HG03060 (cell line): ENCODE data around the gene IL1RAPL1.
"Not testable (repeated sequence)": the region's sequence is repeated elsewhere in the genome, so short reads cannot be mapped to it uniquely, and the experiment has no call there.

Experiments
- ATAC-seq: cut with Tn5 transposase; IDR thresholded peaks from one replicate; pipeline ENCODE4 v1.9.1; 2021; ENCODE audit warnings: low read depth, moderate number of reproducible peaks; ENCODE audit not compliant: unreplicated experiment

IL1RAPL1 gene

GRCh38 chrX:29359276-29359675 is 772.0 kb downstream of the IL1RAPL1 start:
- no peak for ATAC-seq

- not testable (repeated sequence) for ATAC-seq
Observed at GRCh38 chrX:29374765-29375164, 787.5 kb downstream of the IL1RAPL1 start.

- ATAC-seq, result no peak
Observed at GRCh38 chrX:29376584-29376983, 789.3 kb downstream of the IL1RAPL1 start.

- ATAC-seq, result no peak
Observed at GRCh38 chrX:29382811-29383210, 795.6 kb downstream of the IL1RAPL1 start.

GRCh38 chrX:29388509-29388908 is 801.3 kb downstream of the IL1RAPL1 start:
- no peak for ATAC-seq

- ATAC-seq, result no peak
Observed at GRCh38 chrX:29397506-29397905, 810.3 kb downstream of the IL1RAPL1 start.

GRCh38 chrX:29407357-29407756 is 820.1 kb downstream of the IL1RAPL1 start:
- ATAC-seq, result no peak

- ATAC-seq, result no peak
Observed at GRCh38 chrX:29419774-29420553, 832.7 kb downstream of the IL1RAPL1 start.

- no peak for ATAC-seq
Observed at GRCh38 chrX:29422034-29422433, 834.8 kb downstream of the IL1RAPL1 start.

- ATAC-seq, result no peak
Observed at GRCh38 chrX:29431895-29432294, 844.6 kb downstream of the IL1RAPL1 start.

GRCh38 chrX:29432534-29432933 is 845.3 kb downstream of the IL1RAPL1 start:
- ATAC-seq, result no peak

GRCh38 chrX:29434939-29435338 is 847.7 kb downstream of the IL1RAPL1 start:
- ATAC-seq, result no peak

- ATAC-seq, result no peak
Observed at GRCh38 chrX:29435396-29435795, 848.1 kb downstream of the IL1RAPL1 start.

- ATAC-seq, result no peak
Observed at GRCh38 chrX:29447867-29448266, 860.6 kb downstream of the IL1RAPL1 start.

GRCh38 chrX:29453333-29453732 is 866.1 kb downstream of the IL1RAPL1 start:
- ATAC-seq, result no peak

- no peak for ATAC-seq
Observed at GRCh38 chrX:29455702-29456101, 868.5 kb downstream of the IL1RAPL1 start.

- ATAC-seq, result no peak
Observed at GRCh38 chrX:29461039-29461438, 873.8 kb downstream of the IL1RAPL1 start.

GRCh38 chrX:29466456-29466855 is 879.2 kb downstream of the IL1RAPL1 start:
- no peak for ATAC-seq

GRCh38 chrX:29468911-29469494 is 881.8 kb downstream of the IL1RAPL1 start:
- no peak for ATAC-seq

- no peak for ATAC-seq
Observed at GRCh38 chrX:29470030-29470429, 882.8 kb downstream of the IL1RAPL1 start.

GRCh38 chrX:29471829-29472228 is 884.6 kb downstream of the IL1RAPL1 start:
- ATAC-seq, result no peak

- peak; percentile 61 for ATAC-seq
Observed at GRCh38 chrX:29477878-29478277, 890.6 kb downstream of the IL1RAPL1 start.
